Measurements from ENCODE around the gene KCNAB1.

GRCh38 chr3:156120528-156121251 is at the start of gene KCNAB1:
- TF ChIP-seq CTCF (conservative IDR thresholded peaks at IDR 0.05; ENCODE audit: low read length), result no peak
- TF ChIP-seq EZH2phosphoT487 (IDR thresholded peaks at IDR 0.05; ENCODE audit: borderline replicate concordance), result no peak

All from Loucy (cell line).